Vagina (tissue), 2 donors: Measurements from ENCODE around the gene CROT. TPM values are rescaled to one million over a fixed set of nuclear protein-coding genes. Genes with fewer than 3 reads are reported as not detected.

Experiments used
- DNase-seq, 2 donors: peaks; one replicate each; pipeline ENCODE4 v3.0.0-alpha.2; 2017; ENCODE audit errors: extremely low spot score in 2 of 2
- H3K27ac ChIP-seq: fragments of 200-600 bp; sonication (generic); one replicate; pipeline ENCODE4 v1.5.1; 2019
- H3K27me3 ChIP-seq: fragments of 200-600 bp; sonication (generic); one replicate; pipeline ENCODE4 v1.5.1; 2019
- H3K36me3 ChIP-seq, 2 donors: fragments of 200-600 bp; sonication (generic); one replicate each; pipeline ENCODE4 v1.5.1; 2017 to 2019
- H3K4me1 ChIP-seq: fragments of 200-600 bp; sonication (generic); one replicate; pipeline ENCODE4 v1.5.1; 2019
- H3K4me3 ChIP-seq, 2 donors: fragments of 200-600 bp; sonication (generic); 1 replicate in 1 of 2; 2 replicates in 1 of 2; pipeline ENCODE4 v1.5.1; 2016 to 2019
- H3K9me3 ChIP-seq: fragments of 200-600 bp; sonication (generic); one replicate; pipeline ENCODE4 v1.5.1; 2019
- POLR2A ChIP-seq, 2 donors: fragments of 450-650 bp; IDR thresholded peaks; one replicate each; pipeline ENCODE4 v1.6.1; 2017; ENCODE audit warnings: antibody characterized with exemption in 2 of 2, mild to moderate bottlenecking in 2 of 2, moderate library complexity in 2 of 2
- POLR2AphosphoS5 ChIP-seq, 2 donors: sonication (generic); formaldehyde crosslinking; IDR thresholded peaks; one replicate each; pipeline ENCODE4 v1.9.0; 2017; ENCODE audit warnings: antibody characterized with exemption in 2 of 2, mild to moderate bottlenecking in 2 of 2, low read depth in 1 of 2; ENCODE audit not compliant: insufficient read depth in 1 of 2
- intact Hi-C: fragments of 100-400 bp; cut with DNase I; formaldehyde crosslinking; loops from one replicate; pipeline ENCODE4 v1.15.1; 2023
- total RNA-seq: library from RNA; depleted of rRNA; stranded (reverse); fragments of >200 nt; gene quantifications from one replicate; pipeline ENCODE4 v1.2.3, GENCODE V29; 2016
- TF ChIP-seq, protein P1 (sequence below), 3 experiments: fragments of 450-650 bp in 2 of 3; fragments of 200-600 bp in 1 of 3; sonication (generic) in 1 of 3; IDR thresholded peaks; one replicate each; pipeline ENCODE4 v1.5.1; 2017 to 2019; ENCODE audit warnings: antibody characterized with exemption in 3 of 3, mild to moderate bottlenecking in 2 of 3, moderate library complexity in 2 of 3

The CROT gene
- total RNA-seq, 1 donor from 2014 or later = 38.1 TPM

DNA sequence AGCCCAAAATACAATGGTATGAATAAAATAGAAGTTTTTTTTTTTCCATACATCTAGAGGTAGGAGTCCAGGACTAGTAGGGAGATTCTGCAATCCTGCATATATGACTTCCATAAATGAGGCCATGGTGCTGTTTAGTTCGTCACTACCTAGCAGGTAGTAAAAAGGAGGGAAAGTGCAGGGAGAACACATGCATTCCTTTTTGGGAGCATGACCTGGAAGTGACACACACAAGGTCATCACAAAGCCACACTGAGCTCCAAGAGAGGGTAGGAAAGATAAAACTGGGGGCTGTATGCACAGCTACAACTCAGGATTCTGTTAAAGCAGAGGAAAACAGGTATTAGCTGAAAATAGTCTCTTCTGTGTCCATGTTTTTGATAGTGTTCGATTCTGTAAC, 2.2 kb downstream of the CROT start:
- no peak overlapping the region for H3K27ac ChIP-seq
- peaks cover 0 to 35% of the 10 kb centered on the region in 2 donors for H3K36me3 ChIP-seq
- TF ChIP-seq POLR2AphosphoS5 (IDR thresholded peaks at IDR 0.05; ENCODE audit: insufficient read depth in 1 of 2, low read depth in 1 of 2) (no peak), POLR2A (IDR thresholded peaks at IDR 0.05) (no peak)
- TF ChIP-seq, protein P1, sequence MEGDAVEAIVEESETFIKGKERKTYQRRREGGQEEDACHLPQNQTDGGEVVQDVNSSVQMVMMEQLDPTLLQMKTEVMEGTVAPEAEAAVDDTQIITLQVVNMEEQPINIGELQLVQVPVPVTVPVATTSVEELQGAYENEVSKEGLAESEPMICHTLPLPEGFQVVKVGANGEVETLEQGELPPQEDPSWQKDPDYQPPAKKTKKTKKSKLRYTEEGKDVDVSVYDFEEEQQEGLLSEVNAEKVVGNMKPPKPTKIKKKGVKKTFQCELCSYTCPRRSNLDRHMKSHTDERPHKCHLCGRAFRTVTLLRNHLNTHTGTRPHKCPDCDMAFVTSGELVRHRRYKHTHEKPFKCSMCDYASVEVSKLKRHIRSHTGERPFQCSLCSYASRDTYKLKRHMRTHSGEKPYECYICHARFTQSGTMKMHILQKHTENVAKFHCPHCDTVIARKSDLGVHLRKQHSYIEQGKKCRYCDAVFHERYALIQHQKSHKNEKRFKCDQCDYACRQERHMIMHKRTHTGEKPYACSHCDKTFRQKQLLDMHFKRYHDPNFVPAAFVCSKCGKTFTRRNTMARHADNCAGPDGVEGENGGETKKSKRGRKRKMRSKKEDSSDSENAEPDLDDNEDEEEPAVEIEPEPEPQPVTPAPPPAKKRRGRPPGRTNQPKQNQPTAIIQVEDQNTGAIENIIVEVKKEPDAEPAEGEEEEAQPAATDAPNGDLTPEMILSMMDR (IDR thresholded peaks at IDR 0.05) = no peak
- no peak overlapping the region for H3K4me3 ChIP-seq
- DNase-seq = no peak
- H3K9me3 ChIP-seq = no peaks in the 10 kb centered on the region
- intact Hi-C loops = no loop called here
- H3K4me1 ChIP-seq = peaks cover 39% of the 10 kb centered on the region
- H3K27me3 ChIP-seq = no peaks in the 10 kb centered on the region

DNA sequence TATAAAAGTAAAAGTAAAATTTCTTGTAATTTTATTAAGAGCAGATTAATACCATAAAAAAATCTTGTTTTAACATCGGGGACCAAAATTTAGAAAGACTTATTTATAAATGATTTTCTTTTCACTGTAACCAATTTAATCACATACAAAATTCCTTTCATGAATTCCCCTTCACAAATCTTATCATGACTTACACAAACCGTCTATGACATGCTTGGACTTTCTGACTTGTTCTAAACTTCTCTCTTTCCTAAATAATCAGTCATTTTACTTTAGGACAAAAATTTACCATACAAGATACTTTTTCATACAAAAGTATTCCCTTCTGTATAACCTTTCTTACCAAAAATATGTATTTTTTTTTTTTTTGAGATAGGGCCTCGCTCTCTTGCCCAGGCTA, 9.3 kb downstream of the CROT start:
- Histone ChIP-seq H3K4me1 (no peaks in the 10 kb centered on the region), H3K9me3 (no peaks in the 10 kb centered on the region), H3K4me3 (no peak overlapping the region), H3K36me3 (peaks cover 0 to 57% of the 10 kb centered on the region in 2 donors), H3K27me3 (no peaks in the 10 kb centered on the region), H3K27ac (no peak overlapping the region)
- TF ChIP-seq, protein P1 (IDR thresholded peaks at IDR 0.05) = no peak
- TF ChIP-seq POLR2AphosphoS5 (IDR thresholded peaks at IDR 0.05; ENCODE audit: insufficient read depth in 1 of 2, low read depth in 1 of 2) = no peak
- TF ChIP-seq POLR2A (IDR thresholded peaks at IDR 0.05) = no peak
- DNase-seq = no peak
- intact Hi-C loops = loop anchor here (10.0 kb wide), 1 partner anchor 110 kb away; no protein-coding TSS in a partner anchor

DNA sequence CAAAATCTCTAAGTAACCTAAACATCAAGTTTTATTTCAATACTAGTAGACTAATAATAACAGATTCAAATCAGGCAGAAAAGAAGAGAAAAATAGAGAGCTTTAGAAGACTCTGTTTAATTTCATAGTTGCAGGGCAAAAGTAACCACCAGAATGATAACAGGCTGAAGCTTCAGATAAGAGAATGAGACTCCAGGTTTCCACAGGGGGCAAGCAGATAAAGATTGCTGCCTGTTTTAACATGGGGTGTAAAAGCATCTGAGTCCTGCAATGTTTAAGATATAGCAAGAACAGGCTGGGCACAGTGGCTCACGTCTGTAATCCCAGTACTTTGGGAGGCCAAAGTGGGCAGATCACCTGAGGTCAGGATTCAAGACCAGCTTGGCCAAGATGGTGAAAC, 11.0 kb downstream of the CROT start:
- no peak for DNase-seq
- Histone ChIP-seq H3K27me3 (no peaks in the 10 kb centered on the region), H3K9me3 (no peaks in the 10 kb centered on the region), H3K4me1 (no peaks in the 10 kb centered on the region), H3K27ac (no peak overlapping the region), H3K4me3 (no peak overlapping the region), H3K36me3 (peaks cover 0 to 45% of the 10 kb centered on the region in 2 donors)
- intact Hi-C loops = loop anchor here (10.0 kb wide), 1 partner anchor 112 kb away; no protein-coding TSS in a partner anchor
- TF ChIP-seq, protein P1 (IDR thresholded peaks at IDR 0.05) = no peak
- no peak for TF ChIP-seq POLR2A (IDR thresholded peaks at IDR 0.05)
- no peak for TF ChIP-seq POLR2AphosphoS5 (IDR thresholded peaks at IDR 0.05; ENCODE audit: insufficient read depth in 1 of 2, low read depth in 1 of 2)

DNA sequence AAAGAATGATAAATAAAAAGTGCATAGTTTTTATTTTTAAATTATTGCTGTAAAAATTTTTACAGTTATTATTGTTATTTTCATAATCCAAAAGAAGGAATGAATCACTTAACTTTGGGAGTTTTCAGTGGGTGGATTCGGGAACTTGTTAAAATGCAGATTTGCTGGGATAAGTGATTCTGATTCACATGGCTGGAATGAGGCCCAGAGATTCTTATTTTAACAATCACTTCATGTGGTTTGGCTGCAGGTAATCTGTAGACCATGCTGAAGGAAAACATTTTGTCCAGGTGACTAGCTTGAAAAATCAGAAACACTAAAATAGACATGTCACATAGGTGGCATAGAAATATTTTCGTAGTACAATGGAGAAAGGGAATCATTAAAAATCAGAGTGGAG, 13.9 kb downstream of the CROT start:
- no peak overlapping the region for H3K27ac ChIP-seq
- H3K27me3 ChIP-seq = no peaks in the 10 kb centered on the region
- H3K9me3 ChIP-seq = no peaks in the 10 kb centered on the region
- H3K4me3 ChIP-seq = no peak overlapping the region
- H3K36me3 ChIP-seq = peaks cover 0 to 21% of the 10 kb centered on the region in 2 donors
- no peak for DNase-seq
- TF ChIP-seq, protein P1 (IDR thresholded peaks at IDR 0.05) = no peak
- peak in 1 of 2 donors; percentile 9 for TF ChIP-seq POLR2AphosphoS5 (IDR thresholded peaks at IDR 0.05; ENCODE audit: insufficient read depth in 1 of 2, low read depth in 1 of 2)
- intact Hi-C loops = loop anchor here (10.0 kb wide), 1 partner anchor 115 kb away; no protein-coding TSS in a partner anchor
- no peaks in the 10 kb centered on the region for H3K4me1 ChIP-seq

DNA sequence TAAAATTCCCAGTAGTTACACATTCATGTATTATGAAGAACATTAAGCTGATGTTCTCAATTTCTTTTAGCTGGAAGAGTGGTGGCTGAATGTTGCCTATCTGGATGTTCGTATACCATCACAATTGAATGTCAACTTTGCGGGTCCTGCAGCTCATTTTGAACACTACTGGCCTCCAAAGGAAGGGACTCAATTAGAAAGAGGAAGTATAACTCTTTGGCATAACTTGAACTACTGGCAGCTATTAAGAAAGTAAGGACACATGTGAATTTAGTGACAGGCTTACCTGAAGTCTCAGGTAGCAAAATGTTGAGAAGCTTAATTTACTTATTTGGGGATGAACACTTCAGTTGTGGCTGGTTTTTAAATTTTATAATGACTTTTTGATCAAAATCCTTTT, 15.9 kb downstream of the CROT start:
- Histone ChIP-seq H3K36me3 (peaks cover 0 to 7% of the 10 kb centered on the region in 2 donors), H3K27me3 (no peaks in the 10 kb centered on the region)
- TF ChIP-seq POLR2A (IDR thresholded peaks at IDR 0.05) (no peak), POLR2AphosphoS5 (IDR thresholded peaks at IDR 0.05; ENCODE audit: insufficient read depth in 1 of 2, low read depth in 1 of 2) (no peak)
- TF ChIP-seq, protein P1 (IDR thresholded peaks at IDR 0.05) = no peak

More for the DNA sequence above, 15.9 kb downstream of the CROT start:
- Histone ChIP-seq H3K4me1 (no peaks in the 10 kb centered on the region), H3K27ac (no peak overlapping the region), H3K9me3 (no peaks in the 10 kb centered on the region), H3K4me3 (no peak overlapping the region)
- intact Hi-C loops = no loop called here
- DNase-seq = no peak
